Measurements from ENCODE around the gene SLC1A5. TPM values are rescaled to one million over a fixed set of nuclear protein-coding genes. Genes with fewer than 3 reads are reported as not detected.

The SLC1A5 gene
- total and polyA plus RNA-seq, 2 donors (not counting 3 experiments of a cell fraction or from before 2014, with no cell fraction given), result 114 TPM

DNA sequence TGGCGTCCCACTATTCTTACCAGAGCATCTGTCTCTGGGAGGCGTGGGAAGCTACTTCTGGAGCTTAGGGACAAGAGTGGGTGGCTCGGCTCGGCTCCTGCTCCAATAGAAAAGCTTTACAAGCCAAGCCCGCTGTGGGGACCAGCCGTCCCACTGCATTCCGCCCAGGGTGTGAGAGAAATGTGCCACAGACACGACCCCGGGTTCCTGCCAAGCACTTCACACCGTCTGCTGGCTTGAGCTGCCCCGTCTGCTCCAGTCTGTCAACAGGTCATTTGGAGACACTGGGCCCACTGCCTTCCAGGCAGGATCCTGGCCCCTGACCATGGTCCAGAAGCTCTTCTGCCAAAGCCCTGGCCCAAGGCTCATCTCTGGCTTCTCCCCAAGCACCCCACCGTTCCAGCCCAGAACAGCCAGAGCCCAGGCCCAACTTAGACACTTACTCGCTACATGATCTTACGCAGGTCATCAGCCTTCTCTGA lies 49.1 kb downstream of the SLC1A5 start:
- Histone ChIP-seq H3K36me3 (ENCODE audit: control insufficient read depth in 2 of 2, extremely low read depth in 1 of 2, insufficient read depth in 2 of 2, low read length in 2 of 2) (peaks cover 0 to 19% of the 10 kb centered on the region in 2 experiments), H3K9me3 (replicated peaks; ENCODE audit: control insufficient read depth, insufficient read depth, low read length) (no peaks in the 10 kb centered on the region), H3K79me2 (ENCODE audit: control insufficient read depth, insufficient read depth, low read length) (peaks cover 78% of the 10 kb centered on the region), H2AFZ (ENCODE audit: low read depth, low read length) (no peak overlapping the region), H3K4me3 (replicated peaks in 1 of 3; ENCODE audit: insufficient read depth in 1 of 3, low read depth in 1 of 3, low read length in 3 of 3) (no peak overlapping the region), H3K4me2 (ENCODE audit: insufficient read depth, low read length) (no peak overlapping the region), H3K4me1 (ENCODE audit: control insufficient read depth, extremely low read depth, insufficient read depth, low read length) (no peaks in the 10 kb centered on the region), H3K27ac (ENCODE audit: insufficient read depth, low read depth, low read length) (no peak overlapping the region), H3K9ac (replicated peaks; ENCODE audit: extremely low read depth, insufficient read depth, low read length) (no peak overlapping the region), H3K9me1 (replicated peaks; ENCODE audit: control insufficient read depth, extremely low read depth, insufficient read depth, low read length) (no peaks in the 10 kb centered on the region), H4K20me1 (replicated peaks; ENCODE audit: control insufficient read depth, extremely low read depth, insufficient read depth, low read length) (peaks cover 2% of the 10 kb centered on the region), H3K27me3 (ENCODE audit: control insufficient read depth in 2 of 2, insufficient read depth in 2 of 2, low read length in 2 of 2) (no peaks in the 10 kb centered on the region)
- FAIRE-seq, result no peak
- ChIA-PET POLR2A (no interaction called here), CTCF (interaction anchor here (1.1 kb wide), 1 partner anchor 101 kb away, joined by 6 read pairs; no protein-coding TSS in a partner anchor)
- BruUV-seq (replicated peaks), result no TSS peak
- intact Hi-C loops (cut with micrococcal nuclease) (no loop called here), dilution Hi-C loops (cut with MboI; ENCODE audit: extremely low pct_ligation_motif_present, low sequenced_read_pairs) (no loop called here)
- TF ChIP-seq MYC (IDR thresholded peaks at IDR 0.05; ENCODE audit: low read depth, low read length), result no peak
- TF ChIP-seq GATA2 (IDR thresholded peaks at IDR 0.05; ENCODE audit: insufficient read depth, insufficient read length, low read depth, low read length), result no peak
- TF ChIP-seq POLR2AphosphoS5 (IDR thresholded peaks at IDR 0.05; ENCODE audit: insufficient read depth, low read depth, low read length), result no peak
- no peak for DNase-seq (ENCODE audit: low read depth, low spot score)

DNA sequence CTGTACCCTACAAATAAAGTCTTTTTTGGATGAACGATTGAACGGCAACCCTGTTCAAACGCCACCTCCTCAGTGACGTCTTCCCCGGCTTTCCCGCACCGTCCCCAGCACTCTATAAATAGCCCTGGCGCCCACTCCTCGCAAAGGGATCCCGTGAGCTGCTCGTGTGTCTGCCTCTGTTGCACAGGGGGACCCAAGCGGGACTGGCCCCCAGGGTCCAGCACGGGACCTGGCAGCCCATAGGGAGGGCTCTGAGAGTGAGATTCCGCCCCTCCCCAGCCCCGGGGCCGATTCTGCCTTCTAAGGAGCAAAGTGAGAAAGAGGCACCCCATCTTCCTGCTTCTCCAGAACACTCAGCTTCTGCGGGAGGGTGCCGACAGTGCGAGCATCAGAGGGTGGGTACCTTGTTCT lies 50.6 kb downstream of the SLC1A5 start:
- Histone ChIP-seq H3K27ac (ENCODE audit: insufficient read depth, low read depth, low read length) (no peak overlapping the region), H3K4me2 (ENCODE audit: insufficient read depth, low read length) (no peak overlapping the region), H2AFZ (ENCODE audit: low read depth, low read length) (no peak overlapping the region), H3K9me1 (replicated peaks; ENCODE audit: control insufficient read depth, extremely low read depth, insufficient read depth, low read length) (no peaks in the 10 kb centered on the region), H3K4me1 (ENCODE audit: control insufficient read depth, extremely low read depth, insufficient read depth, low read length) (peaks cover 11% of the 10 kb centered on the region), H3K9me3 (replicated peaks; ENCODE audit: control insufficient read depth, insufficient read depth, low read length) (no peaks in the 10 kb centered on the region), H3K4me3 (replicated peaks in 1 of 3; ENCODE audit: insufficient read depth in 1 of 3, low read depth in 1 of 3, low read length in 3 of 3) (no peak overlapping the region), H3K27me3 (ENCODE audit: control insufficient read depth in 2 of 2, insufficient read depth in 2 of 2, low read length in 2 of 2) (no peaks in the 10 kb centered on the region), H3K36me3 (ENCODE audit: control insufficient read depth in 2 of 2, extremely low read depth in 1 of 2, insufficient read depth in 2 of 2, low read length in 2 of 2) (peaks cover 0 to 27% of the 10 kb centered on the region in 2 experiments), H3K79me2 (ENCODE audit: control insufficient read depth, insufficient read depth, low read length) (peaks cover 69% of the 10 kb centered on the region), H4K20me1 (replicated peaks; ENCODE audit: control insufficient read depth, extremely low read depth, insufficient read depth, low read length) (peaks cover 2% of the 10 kb centered on the region), H3K9ac (replicated peaks; ENCODE audit: extremely low read depth, insufficient read depth, low read length) (no peak overlapping the region)
- no peak for FAIRE-seq
- no TSS peak for BruUV-seq (replicated peaks)
- dilution Hi-C loops (cut with MboI; ENCODE audit: extremely low pct_ligation_motif_present, low sequenced_read_pairs), result no loop called here
- POLR2A ChIA-PET, result no interaction called here
- intact Hi-C loops (cut with micrococcal nuclease), result no loop called here
- TF ChIP-seq MYC (IDR thresholded peaks at IDR 0.05; ENCODE audit: low read depth, low read length), result no peak
- CTCF ChIA-PET, result interaction anchor here (0.8 to 0.9 kb wide), 2 partner anchors 9 to 11 kb away, joined by 3 to 6 read pairs; no protein-coding TSS in a partner anchor
- no peak for DNase-seq (ENCODE audit: low read depth, low spot score)

All from endothelial cell of umbilical vein (primary cell).